NCI-H774 (cell line): ENCODE results near the gene CACNA2D1.
A peak's percentile ranks its signal among the peaks of the same experiment; 100 is the strongest.

ENCODE experiments used
- DNase-seq: peaks from one replicate; lab custom pipeline; 2025; lab: John Stamatoyannopoulos, UW

CACNA2D1 gene

DNA sequence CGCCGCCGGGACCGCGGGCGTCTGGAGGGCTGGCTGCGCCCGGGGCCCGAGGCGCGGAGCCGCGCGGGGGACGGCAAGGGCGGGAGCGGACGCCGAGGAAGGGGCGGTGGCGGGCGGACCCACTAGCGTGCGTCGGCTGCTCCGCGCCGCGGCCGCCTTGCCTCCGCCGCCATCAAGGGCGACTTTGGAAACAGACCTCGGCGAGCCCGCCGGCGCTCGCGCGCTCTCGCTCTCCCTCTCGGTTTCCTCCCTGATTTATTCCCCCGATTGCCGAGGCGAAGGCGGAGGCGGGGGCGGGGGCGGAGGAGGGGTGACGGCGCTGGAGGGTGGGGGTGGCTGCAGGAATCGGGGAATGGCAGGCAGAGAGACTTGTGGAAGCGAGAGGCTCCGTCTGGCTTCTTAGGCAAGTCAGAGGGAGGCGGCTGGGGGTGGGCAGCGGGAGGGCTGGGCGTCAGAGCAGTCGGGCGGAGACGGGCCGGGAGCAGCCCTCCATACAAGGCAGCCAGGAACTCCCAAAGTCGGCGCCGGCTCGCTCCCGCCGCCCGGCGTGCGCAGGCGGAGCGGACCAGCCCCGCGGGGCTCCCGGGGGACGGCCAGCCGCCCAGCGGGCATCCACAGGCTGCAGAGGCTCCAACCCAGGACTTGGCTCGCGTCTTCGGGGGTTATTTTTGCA is at the start of gene CACNA2D1:
TSS of gene CACNA2D1 (minus strand) at position 231 of the 673 bp plus-strand sequence.
- DNase-seq = peak; percentile 78

- DNase-seq = peak; percentile 11
Observed at GRCh38 chr7:82481499-82482097, 38.0 kb upstream of the CACNA2D1 start.

- DNase-seq = no peak
Observed at GRCh38 chr7:82477733-82478515, 34.3 kb upstream of the CACNA2D1 start.

DNA sequence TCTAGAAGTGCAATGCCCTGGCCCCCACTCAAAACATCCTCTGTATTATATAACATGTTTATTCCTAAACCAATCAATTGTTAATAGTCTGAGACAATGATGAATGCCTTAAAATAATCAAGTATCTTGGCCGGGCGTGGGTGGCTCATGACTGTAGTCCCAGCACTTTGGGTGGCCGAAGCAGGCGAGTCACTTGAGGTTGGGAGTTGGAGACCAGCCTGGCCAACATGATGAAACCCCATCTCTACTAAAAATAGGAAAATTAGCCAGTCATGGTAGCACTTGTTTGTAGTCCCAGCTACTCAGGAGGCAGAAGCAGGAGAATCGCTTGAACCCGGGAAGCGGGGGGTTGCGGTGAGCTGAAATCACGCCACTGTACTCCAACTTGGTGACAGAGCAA is 29.4 kb upstream of the CACNA2D1 start:
- DNase-seq = no peak

GRCh38 chr7:82471351-82472020 is 27.9 kb upstream of the CACNA2D1 start:
- DNase-seq = no peak

DNA sequence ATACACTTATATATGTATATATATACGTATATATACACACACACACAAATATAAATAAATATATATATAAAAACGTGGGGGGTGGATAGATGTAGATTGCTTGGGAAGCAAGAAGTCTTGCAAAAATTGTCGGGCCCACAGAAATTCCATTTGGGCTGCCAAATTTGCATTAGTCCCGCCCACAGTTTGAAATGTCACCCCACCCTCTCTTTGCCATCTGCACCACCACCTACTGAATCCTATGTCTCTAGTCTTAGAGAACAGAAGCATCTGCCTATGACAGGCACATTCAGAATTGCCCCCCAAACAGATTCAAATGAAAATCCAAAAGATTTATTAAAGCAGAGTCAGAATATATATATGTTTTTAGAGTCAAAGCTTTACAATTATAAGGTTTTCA is 25.6 kb upstream of the CACNA2D1 start:
- no peak for DNase-seq

DNA sequence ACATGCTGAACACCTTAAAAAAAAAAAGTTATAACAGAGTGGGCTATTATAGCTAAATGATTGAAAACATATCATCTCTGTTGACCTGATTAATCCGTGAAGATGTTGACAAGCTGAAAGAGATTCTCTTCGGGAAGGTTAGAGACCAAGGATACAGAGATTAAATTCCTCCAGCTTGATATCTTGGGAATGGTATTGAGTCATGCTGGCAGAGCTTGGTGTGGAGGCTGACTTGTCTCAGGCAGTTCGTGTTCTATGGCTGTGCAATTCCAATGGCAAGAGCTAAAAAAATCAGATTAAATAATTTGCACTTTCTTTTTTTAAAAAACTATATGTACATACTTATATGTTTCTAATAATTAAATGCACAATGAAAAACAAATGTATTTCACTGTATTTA is 24.9 kb upstream of the CACNA2D1 start:
- no peak for DNase-seq

DNA sequence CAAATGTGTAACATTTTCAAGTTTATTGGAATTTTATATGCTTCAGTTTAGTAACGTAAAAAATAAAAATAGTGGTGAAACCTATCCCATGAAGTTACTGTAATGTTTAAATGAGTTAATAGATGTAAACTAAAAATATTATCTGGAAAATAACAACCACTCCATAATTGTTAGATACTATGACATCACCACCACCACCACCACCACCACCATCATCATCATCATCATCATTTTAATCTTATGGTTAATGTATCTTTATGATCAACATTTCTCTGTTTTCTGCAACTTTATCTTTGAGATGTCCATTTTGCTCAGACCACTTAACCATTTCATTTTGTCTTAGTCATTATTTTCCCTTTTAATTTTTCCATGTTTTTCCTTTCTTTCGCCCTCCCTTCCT is 23.4 kb upstream of the CACNA2D1 start:
- no peak for DNase-seq

DNA sequence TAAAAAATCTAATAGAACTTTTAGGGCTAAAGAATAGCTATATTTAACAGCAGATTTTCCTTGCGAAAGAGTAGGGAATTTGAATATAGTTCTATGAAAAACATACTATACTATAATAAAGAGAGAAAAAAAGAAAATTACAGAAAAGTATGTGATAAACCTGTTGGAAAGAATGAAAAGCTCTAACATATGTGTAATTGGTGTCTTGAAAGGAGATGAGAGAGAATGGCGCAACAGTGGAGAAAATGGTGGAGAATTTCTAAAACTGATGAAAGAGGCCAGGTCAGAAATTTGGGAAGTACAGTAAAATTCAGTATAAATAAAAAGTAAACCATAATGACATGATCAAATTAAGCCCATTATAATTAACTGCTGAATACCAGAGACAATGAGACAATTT is 20.8 kb upstream of the CACNA2D1 start:
- DNase-seq = no peak

- no peak for DNase-seq
Observed at GRCh38 chr7:82455295-82455694, 11.7 kb upstream of the CACNA2D1 start.

DNA sequence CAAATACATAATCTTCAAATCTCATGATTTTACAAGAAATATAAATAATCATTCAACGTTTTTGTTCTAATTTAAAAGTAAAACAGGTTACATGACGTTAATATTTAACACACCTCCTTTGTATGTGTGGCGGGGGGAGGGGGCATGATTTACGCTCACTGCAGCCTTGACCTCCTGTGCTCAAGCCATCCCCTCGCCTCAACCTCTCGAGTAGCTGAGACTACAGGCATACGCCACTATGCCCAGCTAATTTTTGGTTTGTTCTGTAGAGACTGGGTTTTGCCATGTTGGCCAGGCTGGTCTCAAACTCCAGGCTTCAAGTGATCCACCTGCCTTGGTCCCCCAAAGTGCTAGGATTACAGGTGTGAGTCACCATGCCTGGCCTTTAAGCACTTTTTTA is 7.2 kb upstream of the CACNA2D1 start:
- DNase-seq = no peak

- DNase-seq = no peak
Observed at GRCh38 chr7:82449910-82450309, 6.3 kb upstream of the CACNA2D1 start.

GRCh38 chr7:82446897-82447296 is 3.3 kb upstream of the CACNA2D1 start:
- DNase-seq = no peak

- DNase-seq = no peak
Observed at GRCh38 chr7:82445271-82445670, 1.7 kb upstream of the CACNA2D1 start.

DNA sequence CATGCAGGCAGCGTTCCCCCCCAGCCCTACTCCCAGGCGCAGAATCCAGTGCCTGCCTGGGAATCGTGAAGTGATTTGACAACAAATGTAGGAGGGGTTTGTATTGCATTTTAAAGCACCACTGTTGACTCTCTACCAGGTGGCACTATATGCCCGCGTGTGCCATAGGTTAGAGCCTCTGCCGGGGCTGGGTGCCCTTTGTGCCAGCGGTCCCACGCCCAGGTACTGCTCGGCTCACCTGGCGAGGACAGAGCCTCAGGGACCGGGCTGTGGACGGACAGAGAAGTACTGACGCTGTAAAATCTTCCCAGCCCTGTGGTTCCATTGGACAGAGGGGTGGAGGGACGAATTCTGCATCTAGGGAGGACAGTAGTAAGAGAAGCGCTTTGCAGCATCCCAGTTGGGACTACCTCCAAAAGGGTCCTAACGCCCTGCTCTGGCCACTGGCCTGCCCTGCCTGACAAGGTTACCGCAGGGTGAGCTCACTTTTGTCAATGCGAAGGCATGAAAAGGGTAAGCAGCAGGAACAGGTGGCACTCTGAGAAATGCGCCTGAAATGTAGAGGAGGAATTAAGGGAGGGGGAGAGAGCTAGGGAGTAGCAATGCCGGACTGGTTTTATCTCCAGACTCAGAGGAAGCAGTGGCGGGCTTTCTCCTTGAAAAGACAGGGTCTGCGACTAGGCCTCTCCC is 788 bp upstream of the CACNA2D1 start:
- peak; percentile 75 for DNase-seq

DNA sequence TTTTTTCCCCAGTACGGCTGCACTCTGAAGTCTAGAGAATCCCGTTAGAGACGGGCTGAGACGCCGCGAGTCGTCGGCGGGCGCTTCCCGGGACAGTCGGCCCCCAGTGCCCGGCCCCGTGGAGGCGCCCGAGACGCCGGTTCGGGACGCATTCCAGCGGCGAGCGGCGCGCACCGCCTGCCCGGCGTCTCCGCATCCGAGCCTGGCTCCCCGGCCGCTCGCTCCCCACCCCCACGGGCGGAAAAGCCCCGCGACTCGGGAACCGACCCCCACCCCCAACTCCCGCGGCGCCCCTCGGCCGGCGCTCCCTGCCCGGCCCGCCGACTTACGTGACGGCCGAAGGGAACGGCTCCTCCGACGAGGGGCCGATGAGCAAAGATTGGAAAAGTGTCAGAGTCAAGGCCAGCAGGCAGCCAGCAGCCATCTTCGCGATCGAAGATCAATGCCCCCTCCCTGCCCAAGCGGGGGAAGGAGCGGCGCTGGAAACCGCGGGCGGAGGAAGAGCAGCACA is 486 bp downstream of the CACNA2D1 start:
- no peak for DNase-seq

DNA sequence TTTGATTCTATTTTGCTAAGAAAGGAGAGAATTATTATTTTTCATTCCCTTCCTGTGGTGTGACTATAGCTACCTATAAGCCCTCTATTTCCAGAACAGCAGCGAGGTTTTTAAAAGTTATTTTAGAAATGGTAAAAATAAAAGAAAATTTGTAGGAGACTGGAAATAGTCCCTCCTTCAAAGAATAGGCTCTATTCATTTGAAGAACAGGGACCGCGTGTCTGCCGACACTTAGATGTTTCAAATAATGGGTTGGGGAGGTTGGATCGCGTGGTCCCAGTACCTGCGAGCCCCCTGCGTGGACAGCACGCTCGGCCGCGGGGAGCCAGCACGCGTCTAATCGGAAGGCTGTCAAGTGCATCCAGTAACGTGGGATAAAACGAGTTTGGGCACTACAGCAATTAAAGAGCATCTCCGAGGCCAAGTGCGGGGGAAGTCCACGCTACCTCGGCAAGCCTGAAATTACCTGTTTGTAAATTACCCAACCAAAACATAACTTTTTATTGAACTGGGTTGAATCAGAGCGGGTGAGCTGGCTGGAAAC is 1.0 kb downstream of the CACNA2D1 start:
- peak; percentile 20 for DNase-seq

GRCh38 chr7:82441669-82442478 is 1.7 kb downstream of the CACNA2D1 start:
- DNase-seq = peak; percentile 21

- DNase-seq = no peak
Observed at GRCh38 chr7:82438521-82438920, 5.1 kb downstream of the CACNA2D1 start.

DNA sequence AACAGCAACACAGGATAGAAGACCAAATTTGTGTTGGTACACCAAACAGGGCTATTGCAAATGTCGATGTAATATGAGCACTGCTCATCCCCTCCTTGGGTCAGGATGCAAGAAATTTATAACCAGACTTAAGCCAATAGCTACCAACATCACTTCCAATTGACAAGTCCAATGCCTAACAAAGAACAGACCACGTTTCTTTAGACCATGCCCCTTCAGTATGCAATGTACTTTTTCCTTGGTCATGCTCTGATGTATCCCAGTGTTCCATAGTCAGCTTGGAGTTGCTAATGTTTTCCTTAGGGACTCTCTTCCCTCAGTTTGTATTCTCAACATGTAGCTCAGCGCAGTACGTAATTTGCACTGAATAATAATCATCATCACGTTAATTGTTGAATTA is 7.8 kb downstream of the CACNA2D1 start:
- no peak for DNase-seq
